Stimulated activated CD8-positive, alpha-beta memory T cell treated with anti-CD3 and anti-CD28 coated beads, Interleukin-4, amount 100 ng/mL, for 24 hours (primary cell): ENCODE results near the gene ROR2.

ENCODE experiments used
- DNase-seq: peaks from one replicate; pipeline ENCODE4 v3.0.0-alpha.2; 2020; ENCODE audit warnings: low read depth

ROR2 gene

GRCh38 chr9:91873637-91874051, 76.4 kb downstream of the ROR2 start:
- DNase-seq, result no peak

GRCh38 chr9:91868732-91869391, 81.2 kb downstream of the ROR2 start:
- no peak for DNase-seq

DNA sequence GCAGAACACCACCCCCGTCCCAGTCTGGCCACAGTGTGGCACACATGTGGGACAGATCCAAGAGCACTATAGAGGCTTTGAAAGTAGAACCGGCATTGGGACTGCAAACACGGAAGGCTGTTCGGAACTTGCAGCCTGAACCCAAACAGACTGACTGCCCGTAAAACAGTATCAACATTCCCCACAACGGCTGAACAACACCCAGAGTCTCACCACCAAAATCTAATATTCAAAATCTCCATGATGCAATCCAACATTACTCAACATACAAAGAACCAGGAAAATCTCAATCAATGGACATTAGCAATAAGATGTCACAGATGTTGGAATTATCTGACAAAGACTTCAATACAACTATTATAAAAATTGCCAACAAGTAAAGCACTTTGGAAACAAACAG, 82.3 kb downstream of the ROR2 start:
- no peak for DNase-seq

DNA sequence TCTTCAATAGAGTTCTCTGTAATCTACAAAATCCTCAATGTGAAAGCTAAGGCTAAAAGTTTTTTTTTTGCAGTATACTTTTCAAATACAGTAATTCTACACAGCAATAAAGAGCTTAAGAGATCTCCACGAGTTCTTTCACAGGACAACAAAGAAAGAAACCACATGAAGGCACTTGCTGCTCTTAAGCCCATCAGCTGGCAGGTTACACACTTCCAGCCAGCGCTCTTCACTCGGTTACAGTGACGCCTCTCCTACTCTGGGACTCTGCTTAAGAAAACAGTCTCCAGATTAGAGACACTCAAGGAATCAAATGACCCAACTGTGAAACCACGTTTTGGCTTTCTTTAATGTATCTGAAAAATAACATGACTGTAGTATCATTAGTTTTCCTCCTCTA, 85.0 kb downstream of the ROR2 start:
- no peak for DNase-seq

DNA sequence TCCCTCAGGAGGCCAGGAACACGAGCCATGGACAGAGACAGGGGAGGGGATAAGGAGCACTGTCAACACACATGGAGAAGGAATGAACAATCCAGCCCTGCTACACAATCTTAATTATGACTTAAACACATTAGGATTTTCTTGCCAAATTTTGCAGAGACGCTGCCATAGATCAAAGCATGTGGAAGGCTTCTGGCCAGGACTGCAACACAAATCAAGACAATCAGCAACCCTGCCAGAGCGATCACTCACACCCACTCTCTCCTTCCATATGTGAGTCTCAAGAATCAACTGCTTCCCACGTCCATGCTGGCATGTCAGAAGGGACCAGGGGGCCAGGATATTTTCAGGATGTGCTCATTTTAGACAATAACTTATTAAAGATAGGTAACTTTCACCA, 85.6 kb downstream of the ROR2 start:
- DNase-seq, result no peak

DNA sequence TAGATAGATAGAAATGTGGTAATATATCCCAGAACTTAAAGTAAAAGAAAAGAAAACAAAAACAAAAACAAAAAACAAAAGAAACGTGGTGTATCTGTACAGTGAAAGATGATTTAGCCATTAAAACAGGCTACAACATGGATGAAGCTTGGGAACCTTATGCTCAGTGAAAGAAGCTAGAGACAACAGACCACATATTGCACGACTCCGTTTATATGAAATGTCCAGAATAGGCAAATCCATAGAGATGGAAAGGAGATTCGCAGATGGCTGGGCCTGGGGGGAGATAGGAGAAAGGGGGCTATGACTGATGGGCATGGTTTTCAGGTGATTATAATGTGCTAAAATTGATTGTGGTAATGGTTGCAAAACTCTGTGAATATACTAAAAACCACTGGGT, 86.6 kb downstream of the ROR2 start:
- no peak for DNase-seq

DNA sequence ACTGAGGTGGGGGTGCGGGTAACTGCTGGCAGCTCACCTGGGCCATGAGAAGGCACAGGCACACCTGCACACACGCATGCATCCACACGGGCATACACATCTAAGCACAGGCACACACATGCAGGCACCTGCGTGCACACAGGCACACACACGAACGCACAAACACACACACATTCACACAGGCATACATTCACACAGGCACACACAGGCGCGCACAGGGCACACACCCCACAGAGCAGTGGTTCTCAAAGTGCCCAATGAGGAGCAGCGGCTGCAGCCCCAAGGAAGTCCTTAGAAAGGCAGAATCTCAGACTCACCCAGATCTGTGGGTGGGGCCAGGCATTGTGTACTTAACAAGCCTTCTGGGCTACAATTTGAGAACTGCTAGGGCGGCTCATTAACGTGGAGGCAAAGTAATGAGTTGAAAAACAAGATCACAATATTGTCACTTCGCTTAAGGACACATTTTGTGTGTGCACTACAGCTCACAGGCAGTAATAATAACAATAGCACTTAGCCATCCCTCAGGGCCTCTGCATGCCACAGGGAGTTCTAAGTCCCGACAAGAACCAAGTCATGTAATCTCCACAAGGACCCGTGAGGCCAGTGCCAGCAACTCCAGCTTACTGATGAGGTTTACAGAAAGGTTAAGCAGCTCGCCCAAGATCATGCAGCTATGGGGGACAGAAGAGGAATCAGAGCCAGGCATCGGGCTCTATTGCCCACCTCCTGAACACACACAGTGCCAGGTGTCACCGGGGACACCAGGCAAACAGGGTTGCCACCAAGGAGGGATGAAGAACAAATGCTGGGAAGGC, 91.6 kb downstream of the ROR2 start:
- no peak for DNase-seq

DNA sequence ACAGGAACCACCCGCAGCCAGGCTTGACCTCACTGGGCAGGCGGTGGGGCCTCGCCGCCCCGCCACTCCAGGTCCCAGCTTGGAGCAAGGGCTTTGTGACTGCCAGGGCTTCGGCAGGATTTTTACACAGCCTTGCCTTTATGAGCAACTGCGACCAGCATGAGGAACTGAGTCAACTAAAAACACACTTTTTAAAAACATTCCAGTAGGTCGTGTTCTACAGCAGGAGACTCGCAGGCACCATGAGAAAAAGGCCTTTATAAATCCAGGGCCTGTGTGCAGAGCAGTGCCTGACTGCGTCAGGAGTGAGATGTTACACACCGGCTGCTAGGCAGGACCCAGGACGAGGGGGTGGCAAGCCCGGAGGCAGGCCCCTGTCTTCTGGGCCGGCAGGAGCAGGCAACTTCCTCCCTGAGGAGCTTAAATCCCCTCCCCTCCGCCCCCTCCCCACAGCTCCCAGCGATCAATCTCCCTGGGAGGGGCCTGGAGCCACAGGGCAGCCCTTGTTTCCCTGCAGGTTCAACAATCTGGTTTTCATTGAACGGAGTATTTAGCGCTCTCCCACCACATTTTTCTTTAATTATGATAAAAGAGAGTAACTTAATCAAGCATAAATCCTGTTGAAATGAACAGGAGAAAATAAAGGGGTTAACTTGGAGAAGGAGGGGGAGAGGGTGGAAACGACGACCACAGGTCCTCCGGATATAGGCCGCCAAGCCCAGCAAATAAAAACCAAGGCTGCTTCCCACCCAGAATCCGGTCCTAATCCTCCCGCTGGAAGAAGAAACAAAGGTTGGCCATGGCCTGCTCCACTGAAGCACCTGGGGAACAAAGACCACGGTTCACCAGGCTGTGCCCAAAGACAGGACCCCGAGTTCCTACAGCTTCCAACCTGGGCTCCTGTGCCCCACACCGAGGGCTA, 92.5 kb downstream of the ROR2 start:
- no peak for DNase-seq

GRCh38 chr9:91856419-91856818, 93.6 kb downstream of the ROR2 start:
- DNase-seq, result no peak

DNA sequence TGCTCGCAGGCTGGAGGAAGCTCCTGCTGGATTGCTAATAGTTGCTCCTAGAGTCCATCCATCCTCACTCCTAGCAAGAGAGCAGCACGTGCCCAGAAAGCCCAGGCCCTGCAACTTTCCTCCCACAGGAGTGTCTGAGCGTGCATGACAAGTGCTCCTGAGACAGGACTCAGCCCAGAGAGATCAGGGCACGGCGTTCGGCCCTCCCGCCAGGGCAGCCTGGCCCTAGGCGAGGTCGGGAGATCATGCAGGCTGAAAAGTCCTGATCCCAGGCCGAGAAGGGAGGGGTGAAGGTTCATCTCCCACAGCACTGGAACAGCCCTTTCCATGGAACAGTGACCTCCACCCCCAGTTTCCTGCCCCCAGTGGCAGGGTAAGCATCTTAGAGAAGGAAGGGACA, 94.8 kb downstream of the ROR2 start:
- no peak for DNase-seq

DNA sequence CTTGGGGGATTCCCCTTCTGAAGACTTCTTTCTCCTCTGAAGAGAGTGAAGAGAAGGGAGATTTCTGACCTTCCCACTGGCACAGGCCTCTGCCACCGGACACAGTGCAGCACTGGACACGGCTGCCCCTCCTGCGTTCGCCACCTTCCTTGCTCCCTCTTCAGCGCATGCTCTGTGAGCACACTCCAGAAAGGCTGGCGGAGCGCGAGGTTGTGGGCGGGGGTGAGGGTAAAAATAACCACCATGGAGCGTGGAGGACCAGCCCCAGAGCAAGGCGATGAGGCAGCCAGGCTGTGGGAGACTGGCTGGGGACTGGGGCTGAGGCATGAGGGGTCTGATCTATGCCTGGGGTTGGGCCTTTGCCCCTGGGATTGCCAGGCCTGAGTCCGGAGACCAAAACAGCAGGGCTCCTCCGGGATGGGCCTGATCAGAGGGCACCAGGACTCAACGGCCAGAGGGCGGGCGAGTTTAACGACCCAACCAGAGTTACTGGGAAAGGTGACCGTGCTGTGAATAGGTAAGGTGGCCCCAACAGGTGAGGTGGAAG, 97.2 kb downstream of the ROR2 start:
- no peak for DNase-seq

DNA sequence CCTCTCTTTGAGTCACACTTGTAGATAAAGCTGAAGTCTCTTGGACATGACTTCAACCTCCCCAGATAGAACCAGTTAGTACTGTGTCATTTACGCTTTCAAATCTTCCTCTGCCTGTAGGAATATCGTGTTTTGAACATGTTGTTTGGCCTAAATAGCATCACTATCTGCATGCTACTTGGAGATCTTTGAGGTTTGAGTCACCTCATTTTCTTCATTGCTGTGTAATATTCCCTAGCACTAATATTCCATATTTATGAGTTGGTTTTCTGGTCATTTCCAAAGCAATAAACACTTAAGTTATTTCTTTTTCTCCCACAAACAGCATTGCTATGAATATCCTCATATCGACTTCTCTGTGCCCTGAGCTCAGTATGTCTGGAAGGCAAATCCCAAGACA, 100.3 kb downstream of the ROR2 start:
- DNase-seq, result no peak

DNA sequence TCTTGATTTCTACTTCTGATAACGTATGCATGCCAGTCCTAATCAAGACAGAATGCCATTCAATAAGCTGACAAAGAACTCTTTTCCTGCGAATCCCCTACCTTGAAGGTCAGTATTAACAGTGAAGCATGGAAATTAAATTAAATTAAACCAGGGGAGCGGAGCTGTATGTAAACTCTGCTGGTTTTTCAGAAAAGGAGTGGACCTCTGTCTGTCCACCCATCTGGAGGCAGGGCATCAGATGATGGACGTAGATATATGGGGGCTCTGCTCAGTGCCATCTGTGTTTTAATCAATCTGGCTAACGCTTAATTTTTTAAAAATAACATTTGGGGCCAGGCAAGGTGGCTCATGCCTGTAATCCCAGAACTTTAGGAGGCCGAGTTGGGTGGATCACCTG, 101.9 kb downstream of the ROR2 start:
- DNase-seq, result no peak

- DNase-seq, result no peak
Measured at GRCh38 chr9:91847581-91848091, 102.4 kb downstream of the ROR2 start.

- DNase-seq, result no peak
Measured at GRCh38 chr9:91845879-91846278, 104.1 kb downstream of the ROR2 start.

DNA sequence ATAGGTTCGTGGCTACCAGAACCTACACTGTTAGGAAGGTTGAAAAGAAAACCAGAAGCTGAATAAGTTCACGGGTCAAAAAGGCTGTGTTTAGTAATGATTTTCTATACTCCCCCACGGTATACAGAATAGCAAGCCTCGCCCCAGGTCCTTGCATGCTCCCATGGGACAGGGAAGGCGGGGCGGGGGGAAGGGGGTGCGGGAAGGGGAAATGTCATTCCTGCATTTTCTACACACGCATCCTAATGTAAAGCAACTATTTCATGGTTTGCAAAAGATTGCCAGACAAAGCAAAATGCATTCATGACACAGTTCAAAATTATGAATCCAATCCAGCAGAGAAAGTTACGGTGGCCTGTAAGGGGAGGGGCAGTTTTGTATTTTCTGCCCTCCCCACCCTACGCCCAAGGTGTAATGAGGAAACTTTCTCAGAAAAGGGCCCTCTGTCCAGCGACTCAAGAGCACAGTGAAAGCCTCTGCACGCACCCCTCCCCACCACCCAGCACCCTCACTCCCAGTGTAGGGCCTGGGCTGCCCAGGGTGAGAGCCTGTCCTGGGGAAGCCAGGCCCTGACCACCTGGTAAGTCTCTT, 105.2 kb downstream of the ROR2 start:
- DNase-seq, result no peak

DNA sequence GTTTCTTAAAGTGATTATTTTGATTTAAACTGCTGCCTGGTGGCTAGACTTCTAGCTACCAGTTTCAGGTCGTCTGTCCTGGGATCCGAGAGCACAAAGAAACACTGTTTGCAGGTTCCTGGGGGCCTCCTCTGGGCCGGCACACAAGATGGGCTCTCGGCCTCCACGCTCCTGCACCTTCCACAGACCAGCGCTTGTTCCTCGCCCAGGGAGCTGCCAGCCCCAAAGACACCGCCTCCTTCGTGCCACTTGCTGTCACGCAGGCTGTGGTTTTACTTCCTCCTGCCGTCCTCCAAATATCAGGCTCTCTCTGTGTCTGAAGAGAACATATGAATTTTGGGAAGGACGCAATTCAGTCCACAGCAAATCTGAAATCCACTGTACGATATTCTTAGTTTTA, 105.8 kb downstream of the ROR2 start:
- DNase-seq, result no peak

- no peak for DNase-seq
Measured at GRCh38 chr9:91843623-91844148, 106.3 kb downstream of the ROR2 start.

DNA sequence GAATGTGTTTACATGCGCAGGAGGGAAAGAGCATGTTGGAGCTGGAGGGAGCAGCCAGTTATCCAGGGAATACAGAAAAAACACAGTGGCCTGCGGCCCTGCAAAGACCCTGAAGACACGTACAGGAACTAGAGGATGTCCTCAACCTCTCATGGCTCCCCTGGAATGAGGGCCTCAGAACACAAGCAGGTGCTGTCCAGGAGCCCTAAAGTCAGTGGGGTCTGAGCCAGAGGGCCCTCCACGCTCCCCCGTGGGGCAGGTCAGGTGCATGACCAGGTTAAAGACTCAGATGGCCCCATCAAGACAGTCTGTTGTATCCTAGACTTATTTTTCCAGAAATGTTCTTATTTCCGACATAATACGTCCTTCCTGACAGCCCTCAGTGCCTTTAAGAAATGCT, 106.9 kb downstream of the ROR2 start:
- no peak for DNase-seq

DNA sequence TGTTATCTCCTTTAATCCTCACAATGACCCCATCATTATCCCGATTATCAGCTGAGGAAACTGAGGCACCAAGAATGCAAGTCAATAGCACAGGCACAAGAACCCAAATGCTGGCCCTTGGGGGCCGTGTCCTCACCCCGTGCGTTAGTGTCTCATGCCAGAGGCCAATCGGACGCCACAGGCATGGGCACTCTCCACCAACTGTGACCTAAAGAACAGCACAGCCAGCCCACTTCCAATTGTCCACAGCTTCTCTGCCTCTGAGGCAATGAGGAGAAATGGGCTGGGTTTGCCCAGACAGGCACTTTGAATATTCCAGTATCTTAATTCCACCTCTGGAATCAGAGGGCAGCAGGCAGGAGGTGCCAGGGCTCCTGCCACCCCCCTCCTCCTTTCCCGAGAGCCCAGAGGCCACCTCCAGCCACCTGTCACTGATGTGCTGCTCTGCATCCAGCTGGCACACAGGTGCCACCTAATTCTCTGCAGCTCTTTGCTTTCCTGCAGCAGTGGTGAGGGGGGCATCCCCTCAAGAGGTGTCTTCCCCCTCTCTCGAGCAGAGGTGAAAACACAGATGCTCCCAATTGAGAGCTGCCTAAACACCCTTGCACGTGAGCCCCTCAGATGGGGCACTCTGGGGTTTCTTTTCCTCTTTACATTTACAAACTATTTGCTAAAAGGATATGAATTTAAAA, 107.5 kb downstream of the ROR2 start:
- DNase-seq, result no peak

- DNase-seq, result no peak
Measured at GRCh38 chr9:91841591-91841990, 108.4 kb downstream of the ROR2 start.
